8988T (cell line): ENCODE results near the gene DNAJC12.
A peak's percentile ranks its signal among the peaks of the same experiment; 100 is the strongest.
"Not testable (repeated sequence)": the region's sequence is repeated elsewhere in the genome, so short reads cannot be mapped to it uniquely, and the experiment has no call there.

ENCODE experiments used
- DNase-seq: peaks from one replicate; pipeline ENCODE4 v3.0.0; 2011

Gene DNAJC12

GRCh38 chr10:67790534-67791408 is 47.2 kb downstream of the DNAJC12 start:
- no peak for DNase-seq

- DNase-seq, result no peak
Observed at GRCh38 chr10:67789769-67790168, 48.2 kb downstream of the DNAJC12 start.

GRCh38 chr10:67788028-67788886 is 49.7 kb downstream of the DNAJC12 start:
- peak; percentile 45 for DNase-seq

- no peak for DNase-seq
Observed at GRCh38 chr10:67785098-67785497, 52.9 kb downstream of the DNAJC12 start.

GRCh38 chr10:67784474-67784873 is 53.5 kb downstream of the DNAJC12 start:
- no peak for DNase-seq

GRCh38 chr10:67783606-67784294 is 54.2 kb downstream of the DNAJC12 start:
- DNase-seq, result no peak

- no peak for DNase-seq
Observed at GRCh38 chr10:67782530-67782929, 55.5 kb downstream of the DNAJC12 start.

GRCh38 chr10:67780759-67781538 is 57.0 kb downstream of the DNAJC12 start:
- no peak for DNase-seq

- not testable (repeated sequence) for DNase-seq
Observed at GRCh38 chr10:67780204-67780621, 57.8 kb downstream of the DNAJC12 start.

- no peak for DNase-seq
Observed at GRCh38 chr10:67779465-67780203, 58.4 kb downstream of the DNAJC12 start.

GRCh38 chr10:67776371-67776770 is 61.6 kb downstream of the DNAJC12 start:
- DNase-seq, result no peak

GRCh38 chr10:67775279-67775678 is 62.7 kb downstream of the DNAJC12 start:
- no peak for DNase-seq

- DNase-seq, result no peak
Observed at GRCh38 chr10:67772894-67773511, 65.0 kb downstream of the DNAJC12 start.

GRCh38 chr10:67772151-67772550 is 65.8 kb downstream of the DNAJC12 start:
- DNase-seq, result no peak

- no peak for DNase-seq
Observed at GRCh38 chr10:67771200-67771599, 66.8 kb downstream of the DNAJC12 start.

- no peak for DNase-seq
Observed at GRCh38 chr10:67770537-67770936, 67.5 kb downstream of the DNAJC12 start.

- no peak for DNase-seq
Observed at GRCh38 chr10:67767244-67767643, 70.7 kb downstream of the DNAJC12 start.

GRCh38 chr10:67764012-67764822 is 73.8 kb downstream of the DNAJC12 start:
- peak; percentile 35 for DNase-seq

GRCh38 chr10:67763499-67764011 is 74.4 kb downstream of the DNAJC12 start:
- no peak for DNase-seq

- not testable (repeated sequence) for DNase-seq
Observed at GRCh38 chr10:67762567-67762966, 75.4 kb downstream of the DNAJC12 start.
